ENCODE data around the gene RPH3AL. TPM values are rescaled to one million over a fixed set of nuclear protein-coding genes. Genes with fewer than 3 reads are reported as not detected.

Gene RPH3AL
- total RNA-seq, 2 donors from 2014 or later: 11.7 to 17.8 TPM

- Histone ChIP-seq H3K4me3 (peak within 1 kb of the TSS; percentile 27 to 35), H3K27ac (no peak within 1 kb of the TSS), H3K36me3 (no peaks in the 10 kb centered on the region), H3K27me3 (replicated peaks; ENCODE audit: insufficient read depth) (no peaks in the 10 kb centered on the region), H3K9me3 (no peaks in the 10 kb centered on the region), H3K4me1 (replicated peaks) (peaks cover 4% of the 10 kb centered on the region)
- peak; percentile 19 for DNase-seq (ENCODE audit: low spot score)
- WGBS: 1% methylated on average over 38 of the region's 120 CpGs
- TF ChIP-seq POLR2A (IDR thresholded peaks at IDR 0.05) (no peak), POLR2AphosphoS5 (IDR thresholded peaks at IDR 0.05) (no peak)
- TF ChIP-seq, protein P1, sequence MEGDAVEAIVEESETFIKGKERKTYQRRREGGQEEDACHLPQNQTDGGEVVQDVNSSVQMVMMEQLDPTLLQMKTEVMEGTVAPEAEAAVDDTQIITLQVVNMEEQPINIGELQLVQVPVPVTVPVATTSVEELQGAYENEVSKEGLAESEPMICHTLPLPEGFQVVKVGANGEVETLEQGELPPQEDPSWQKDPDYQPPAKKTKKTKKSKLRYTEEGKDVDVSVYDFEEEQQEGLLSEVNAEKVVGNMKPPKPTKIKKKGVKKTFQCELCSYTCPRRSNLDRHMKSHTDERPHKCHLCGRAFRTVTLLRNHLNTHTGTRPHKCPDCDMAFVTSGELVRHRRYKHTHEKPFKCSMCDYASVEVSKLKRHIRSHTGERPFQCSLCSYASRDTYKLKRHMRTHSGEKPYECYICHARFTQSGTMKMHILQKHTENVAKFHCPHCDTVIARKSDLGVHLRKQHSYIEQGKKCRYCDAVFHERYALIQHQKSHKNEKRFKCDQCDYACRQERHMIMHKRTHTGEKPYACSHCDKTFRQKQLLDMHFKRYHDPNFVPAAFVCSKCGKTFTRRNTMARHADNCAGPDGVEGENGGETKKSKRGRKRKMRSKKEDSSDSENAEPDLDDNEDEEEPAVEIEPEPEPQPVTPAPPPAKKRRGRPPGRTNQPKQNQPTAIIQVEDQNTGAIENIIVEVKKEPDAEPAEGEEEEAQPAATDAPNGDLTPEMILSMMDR (IDR thresholded peaks at IDR 0.05): peak in 2 of 4 experiments; percentile 30
- intact Hi-C loops (cut with DNase I): no loop called here
Measured at GRCh38 chr17:181245-182049, 171.2 kb downstream of the RPH3AL start, which contains the start of gene DOC2B. Gene DOC2B, minus strand, starts transcription at chr17:181650. Its CDS starts 171 bp downstream, at chr17:181479.

GRCh38 chr17:180381-181244 is 172.0 kb downstream of the RPH3AL start:
- Histone ChIP-seq H3K4me3 (peak overlapping the region; percentile 27 to 35), H3K9me3 (no peaks in the 10 kb centered on the region), H3K27ac (no peak overlapping the region), H3K36me3 (no peaks in the 10 kb centered on the region), H3K4me1 (replicated peaks) (peaks cover 4% of the 10 kb centered on the region), H3K27me3 (replicated peaks; ENCODE audit: insufficient read depth) (no peaks in the 10 kb centered on the region)
- intact Hi-C loops (cut with DNase I): no loop called here
- DNase-seq (ENCODE audit: low spot score): no peak
- TF ChIP-seq, protein P1 (IDR thresholded peaks at IDR 0.05): no peak
- TF ChIP-seq POLR2AphosphoS5 (IDR thresholded peaks at IDR 0.05) (no peak), POLR2A (IDR thresholded peaks at IDR 0.05) (no peak)
- 0% methylated on average over 29 of the region's 112 CpGs for WGBS

DNA sequence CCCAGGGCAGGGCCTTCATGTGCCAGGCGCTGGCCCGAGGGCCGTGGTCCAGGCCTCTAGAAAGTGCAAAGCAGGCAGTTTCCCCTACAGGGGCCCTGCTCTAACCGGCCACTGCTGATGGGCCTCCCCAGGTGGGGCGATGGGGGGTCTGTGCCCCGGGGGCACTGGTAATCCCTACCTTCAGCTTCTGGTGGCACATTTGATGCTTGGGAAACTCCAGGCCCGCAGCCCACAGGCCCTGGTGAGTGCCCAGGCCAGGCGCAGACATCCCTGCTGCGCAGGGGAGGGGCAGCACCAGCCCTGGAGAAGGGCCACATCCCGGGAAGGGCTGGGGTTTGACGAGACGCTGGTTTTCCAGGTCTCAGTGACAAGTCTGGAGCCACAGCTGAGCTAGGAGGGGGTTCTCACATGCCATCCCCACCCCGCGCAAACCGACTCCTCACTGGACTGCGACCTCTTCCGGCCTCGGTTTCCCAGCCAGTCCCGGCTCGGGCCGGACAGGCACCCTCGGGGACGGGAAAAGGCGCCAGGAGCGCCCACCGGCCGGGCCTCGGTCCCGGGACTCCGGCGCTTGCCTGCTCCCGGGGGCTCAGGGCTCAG is 172.7 kb downstream of the RPH3AL start:
- intact Hi-C loops (cut with DNase I): no loop called here
- TF ChIP-seq, protein P1 (IDR thresholded peaks at IDR 0.05): no peak
- no peak for TF ChIP-seq POLR2AphosphoS5 (IDR thresholded peaks at IDR 0.05)
- no peak for TF ChIP-seq POLR2A (IDR thresholded peaks at IDR 0.05)
- Histone ChIP-seq H3K27ac (no peak overlapping the region), H3K36me3 (no peaks in the 10 kb centered on the region), H3K9me3 (no peaks in the 10 kb centered on the region), H3K4me3 (peak overlapping the region; percentile 27 to 35), H3K4me1 (replicated peaks) (peaks cover 4% of the 10 kb centered on the region), H3K27me3 (replicated peaks; ENCODE audit: insufficient read depth) (no peaks in the 10 kb centered on the region)
- no peak for DNase-seq (ENCODE audit: low spot score)
- 33% methylated on average over 32 of the region's 32 CpGs for WGBS

DNA sequence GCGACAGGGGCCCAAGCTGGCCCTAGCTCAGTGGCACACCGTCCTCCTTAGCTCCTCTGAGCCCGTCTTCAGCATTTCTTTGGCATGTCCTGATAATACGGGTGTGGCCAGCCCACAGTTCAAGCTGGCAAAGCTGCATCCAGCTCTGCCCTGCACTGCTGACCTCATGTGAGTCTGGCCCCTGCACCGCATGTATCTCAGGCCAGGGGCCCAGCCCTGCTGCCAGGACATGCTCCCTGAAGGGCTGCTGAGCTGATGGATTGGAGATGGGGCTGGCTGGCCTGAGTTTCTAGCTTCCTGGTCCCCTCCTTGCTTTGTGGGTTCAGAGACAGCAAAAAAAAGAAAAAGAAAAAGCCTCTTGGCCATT is 173.6 kb downstream of the RPH3AL start:
- H3K27ac ChIP-seq: no peak overlapping the region
- H3K4me3 ChIP-seq: no peak overlapping the region
- TF ChIP-seq POLR2AphosphoS5 (IDR thresholded peaks at IDR 0.05) (no peak), POLR2A (IDR thresholded peaks at IDR 0.05) (no peak)
- TF ChIP-seq, protein P1 (IDR thresholded peaks at IDR 0.05): no peak
- no peak for DNase-seq (ENCODE audit: low spot score)
- no peaks in the 10 kb centered on the region for H3K9me3 ChIP-seq
- peaks cover 4% of the 10 kb centered on the region for H3K4me1 ChIP-seq (replicated peaks)
- intact Hi-C loops (cut with DNase I): no loop called here
- 66% methylated on average over 4 of the region's 5 CpGs for WGBS
- H3K36me3 ChIP-seq: no peaks in the 10 kb centered on the region
- no peaks in the 10 kb centered on the region for H3K27me3 ChIP-seq (replicated peaks; ENCODE audit: insufficient read depth)

Data from prostate gland (tissue), 2 donors.